ENCODE data around the gene MIOX.

DNA sequence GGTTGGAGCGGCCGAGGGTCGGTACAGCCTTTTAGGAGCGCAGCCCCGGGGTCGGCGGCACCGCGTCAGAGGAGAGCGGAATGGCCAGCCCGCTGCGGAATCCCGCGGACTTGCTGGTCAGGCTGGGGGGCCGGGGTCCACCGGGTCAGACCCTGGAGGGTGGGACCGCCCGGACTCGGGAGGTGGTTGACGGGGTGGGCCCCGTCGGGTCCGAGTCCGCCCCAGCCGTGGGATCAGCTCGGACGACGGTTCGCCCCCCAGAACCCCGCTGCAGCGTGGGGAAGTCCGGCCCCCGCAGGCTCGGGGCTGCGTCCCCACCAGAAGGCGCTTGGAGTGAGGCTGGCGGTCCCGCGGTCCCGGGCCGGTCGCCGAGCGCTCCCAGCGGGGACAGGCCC, 5.6 kb upstream of the MIOX start:
- TF ChIP-seq, protein P1, sequence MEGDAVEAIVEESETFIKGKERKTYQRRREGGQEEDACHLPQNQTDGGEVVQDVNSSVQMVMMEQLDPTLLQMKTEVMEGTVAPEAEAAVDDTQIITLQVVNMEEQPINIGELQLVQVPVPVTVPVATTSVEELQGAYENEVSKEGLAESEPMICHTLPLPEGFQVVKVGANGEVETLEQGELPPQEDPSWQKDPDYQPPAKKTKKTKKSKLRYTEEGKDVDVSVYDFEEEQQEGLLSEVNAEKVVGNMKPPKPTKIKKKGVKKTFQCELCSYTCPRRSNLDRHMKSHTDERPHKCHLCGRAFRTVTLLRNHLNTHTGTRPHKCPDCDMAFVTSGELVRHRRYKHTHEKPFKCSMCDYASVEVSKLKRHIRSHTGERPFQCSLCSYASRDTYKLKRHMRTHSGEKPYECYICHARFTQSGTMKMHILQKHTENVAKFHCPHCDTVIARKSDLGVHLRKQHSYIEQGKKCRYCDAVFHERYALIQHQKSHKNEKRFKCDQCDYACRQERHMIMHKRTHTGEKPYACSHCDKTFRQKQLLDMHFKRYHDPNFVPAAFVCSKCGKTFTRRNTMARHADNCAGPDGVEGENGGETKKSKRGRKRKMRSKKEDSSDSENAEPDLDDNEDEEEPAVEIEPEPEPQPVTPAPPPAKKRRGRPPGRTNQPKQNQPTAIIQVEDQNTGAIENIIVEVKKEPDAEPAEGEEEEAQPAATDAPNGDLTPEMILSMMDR (conservative IDR thresholded peaks at IDR 0.05; ENCODE audit: low read depth, low read length) = no peak
- no peak for TF ChIP-seq EZH2 (IDR thresholded peaks at IDR 0.05; ENCODE audit: borderline replicate concordance, low read depth, low read length, poor library complexity, severe bottlenecking)
